ENCODE measurements around the gene WSCD2.

The WSCD2 gene

DNA sequence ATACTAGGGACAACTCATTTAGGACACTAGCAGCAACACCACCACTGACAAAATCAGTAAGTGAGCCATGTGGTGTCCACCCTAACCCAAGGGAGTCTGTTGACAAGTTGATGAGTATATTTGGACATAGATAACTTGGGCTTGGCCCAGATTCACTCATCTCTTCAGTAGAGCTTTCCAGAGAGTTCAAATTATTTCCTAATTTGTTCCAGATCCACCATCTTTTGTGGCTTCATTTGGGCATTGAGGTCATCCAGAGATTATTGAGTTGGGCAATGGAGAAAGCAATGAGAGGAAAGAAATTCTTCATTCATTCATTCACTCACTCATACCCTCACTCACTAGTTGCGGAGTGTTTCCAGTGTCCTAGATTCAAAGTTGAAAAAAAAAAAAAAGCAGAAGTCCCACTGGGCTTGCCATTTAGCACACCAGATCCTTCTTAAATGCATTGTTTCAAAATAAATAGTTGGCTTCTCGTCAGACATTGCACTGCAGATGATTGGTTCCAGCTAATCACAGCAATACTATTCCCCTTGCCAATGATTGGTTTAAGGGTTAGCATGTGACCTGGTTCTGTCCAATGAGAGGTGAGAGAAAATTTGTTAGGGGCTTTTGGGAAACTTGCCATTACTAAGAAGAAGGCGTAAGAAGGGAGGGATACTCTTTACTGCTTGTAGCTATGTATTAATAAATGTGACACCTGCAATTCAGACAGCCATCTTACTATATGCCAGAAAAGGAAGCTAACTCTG lies 31.8 kb upstream of the WSCD2 start:
- no peaks in the 10 kb centered on the region for H3K9me3 ChIP-seq (ENCODE audit: control insufficient read depth, low read length)
- H3K4me3 ChIP-seq (ENCODE audit: extremely low read depth, insufficient read depth, low read length, poor library complexity, severe bottlenecking), result no peak overlapping the region
- no peaks in the 10 kb centered on the region for H3K4me1 ChIP-seq (ENCODE audit: control insufficient read depth, insufficient read depth, low read length, poor library complexity, severe bottlenecking)
- H3K36me3 ChIP-seq (ENCODE audit: control insufficient read depth, insufficient read depth, low read length), result no peaks in the 10 kb centered on the region
- no peak overlapping the region for H3K27ac ChIP-seq (ENCODE audit: low read depth, low read length, severe bottlenecking)
- 92 to 100% methylated on average over 1 to 2 of the region's 3 CpGs for WGBS, 2 experiments (ENCODE audit: insufficient coverage in 2 of 2)

GRCh38 chr12:108098374-108098773 lies 30.7 kb upstream of the WSCD2 start:
- H3K9me3 ChIP-seq (ENCODE audit: control insufficient read depth, low read length), result no peaks in the 10 kb centered on the region
- no peaks in the 10 kb centered on the region for H3K36me3 ChIP-seq (ENCODE audit: control insufficient read depth, insufficient read depth, low read length)
- no peaks in the 10 kb centered on the region for H3K4me1 ChIP-seq (ENCODE audit: control insufficient read depth, insufficient read depth, low read length, poor library complexity, severe bottlenecking)
- no peak overlapping the region for H3K27ac ChIP-seq (ENCODE audit: low read depth, low read length, severe bottlenecking)
- no peak overlapping the region for H3K4me3 ChIP-seq (ENCODE audit: extremely low read depth, insufficient read depth, low read length, poor library complexity, severe bottlenecking)
- 85 to 94% methylated on average over 7 to 8 of the region's 8 CpGs for WGBS, 2 experiments (ENCODE audit: insufficient coverage in 2 of 2)

GRCh38 chr12:108099073-108099472 lies 30.0 kb upstream of the WSCD2 start:
- Histone ChIP-seq H3K36me3 (ENCODE audit: control insufficient read depth, insufficient read depth, low read length) (no peaks in the 10 kb centered on the region), H3K4me3 (ENCODE audit: extremely low read depth, insufficient read depth, low read length, poor library complexity, severe bottlenecking) (no peak overlapping the region), H3K4me1 (ENCODE audit: control insufficient read depth, insufficient read depth, low read length, poor library complexity, severe bottlenecking) (no peaks in the 10 kb centered on the region), H3K9me3 (ENCODE audit: control insufficient read depth, low read length) (no peaks in the 10 kb centered on the region), H3K27ac (ENCODE audit: low read depth, low read length, severe bottlenecking) (no peak overlapping the region)
- 83% methylated on average over 2 of the region's 3 CpGs; no CpG with 5 or more reads in 1 of the 2 experiments for WGBS, 2 experiments (ENCODE audit: insufficient coverage in 2 of 2)

DNA sequence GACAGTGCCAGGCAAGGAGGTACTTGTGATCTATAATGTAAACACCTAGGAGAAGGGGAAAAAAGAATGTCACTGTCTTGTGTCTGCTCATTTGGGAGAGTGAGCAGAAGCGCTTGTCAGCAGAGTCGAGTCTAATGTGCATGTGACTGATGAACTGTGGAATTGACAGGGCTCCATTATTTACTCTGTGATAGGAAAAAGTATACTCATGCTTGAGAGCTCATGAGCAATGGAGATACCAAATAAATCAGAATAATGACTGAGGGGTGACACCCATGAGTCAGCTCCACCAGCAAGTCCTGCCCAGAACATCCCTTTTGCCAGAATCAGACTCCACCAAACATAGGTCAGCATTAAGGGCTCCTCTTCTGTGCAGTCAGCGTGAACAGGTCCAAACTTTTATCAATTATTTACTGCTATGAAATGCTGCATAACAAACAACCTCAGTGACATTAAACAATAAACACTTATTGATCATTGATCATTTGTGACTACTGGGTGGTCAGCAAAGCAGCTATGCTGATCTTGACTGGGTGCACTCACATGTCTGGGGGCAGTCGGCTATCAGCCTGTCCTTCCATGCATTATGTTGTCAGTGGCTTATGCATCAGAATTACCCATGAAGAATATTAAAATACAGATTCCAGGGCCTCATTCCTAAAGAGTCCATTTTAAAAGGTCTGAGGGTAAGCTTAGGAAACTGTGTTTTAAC lies 29.2 kb upstream of the WSCD2 start:
- H3K9me3 ChIP-seq (ENCODE audit: control insufficient read depth, low read length), result no peaks in the 10 kb centered on the region
- WGBS, 2 experiments (ENCODE audit: insufficient coverage in 2 of 2), result 96 to 100% methylated on average over 3 of the region's 4 CpGs

DNA sequence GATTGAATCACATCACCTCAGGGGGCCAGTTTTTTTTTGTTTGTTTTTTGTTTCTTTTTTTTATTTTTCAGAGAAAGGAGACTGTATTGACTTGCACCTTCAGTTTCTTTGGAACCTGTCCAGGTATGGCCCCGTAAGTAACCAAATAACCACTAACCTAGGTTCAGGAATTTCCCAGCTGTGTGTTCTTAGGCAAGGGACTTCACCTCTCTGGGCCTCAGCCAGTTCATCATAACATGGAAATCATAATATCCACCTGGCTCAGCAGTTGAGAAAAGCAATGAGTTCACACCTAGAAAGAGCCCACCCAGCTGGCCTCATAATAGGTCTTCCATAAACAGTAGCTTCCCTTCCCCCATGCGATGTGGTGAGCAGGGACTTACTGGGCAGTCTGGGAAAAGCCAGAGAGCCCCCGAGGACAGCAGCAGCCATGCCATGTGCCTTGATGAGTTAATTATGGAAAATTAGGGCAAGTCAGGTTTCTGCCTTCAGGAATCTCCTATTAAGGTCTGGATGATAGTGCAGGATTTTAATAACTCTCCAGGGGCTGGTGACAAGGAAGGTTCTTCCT lies 27.4 kb upstream of the WSCD2 start:
- Histone ChIP-seq H3K27ac (ENCODE audit: low read depth, low read length, severe bottlenecking) (peak overlapping the region; percentile 50), H3K4me1 (ENCODE audit: control insufficient read depth, insufficient read depth, low read length, poor library complexity, severe bottlenecking) (no peaks in the 10 kb centered on the region), H3K36me3 (ENCODE audit: control insufficient read depth, insufficient read depth, low read length) (no peaks in the 10 kb centered on the region), H3K9me3 (ENCODE audit: control insufficient read depth, low read length) (no peaks in the 10 kb centered on the region), H3K4me3 (ENCODE audit: extremely low read depth, insufficient read depth, low read length, poor library complexity, severe bottlenecking) (no peak overlapping the region)
- WGBS, 2 experiments (ENCODE audit: insufficient coverage in 2 of 2), result 90 to 100% methylated on average over 1 to 3 of the region's 3 CpGs

More for the DNA sequence above, 29.2 kb upstream of the WSCD2 start:
- Histone ChIP-seq H3K4me1 (ENCODE audit: control insufficient read depth, insufficient read depth, low read length, poor library complexity, severe bottlenecking) (no peaks in the 10 kb centered on the region), H3K36me3 (ENCODE audit: control insufficient read depth, insufficient read depth, low read length) (no peaks in the 10 kb centered on the region), H3K4me3 (ENCODE audit: extremely low read depth, insufficient read depth, low read length, poor library complexity, severe bottlenecking) (no peak overlapping the region), H3K27ac (ENCODE audit: low read depth, low read length, severe bottlenecking) (no peak overlapping the region)

DNA sequence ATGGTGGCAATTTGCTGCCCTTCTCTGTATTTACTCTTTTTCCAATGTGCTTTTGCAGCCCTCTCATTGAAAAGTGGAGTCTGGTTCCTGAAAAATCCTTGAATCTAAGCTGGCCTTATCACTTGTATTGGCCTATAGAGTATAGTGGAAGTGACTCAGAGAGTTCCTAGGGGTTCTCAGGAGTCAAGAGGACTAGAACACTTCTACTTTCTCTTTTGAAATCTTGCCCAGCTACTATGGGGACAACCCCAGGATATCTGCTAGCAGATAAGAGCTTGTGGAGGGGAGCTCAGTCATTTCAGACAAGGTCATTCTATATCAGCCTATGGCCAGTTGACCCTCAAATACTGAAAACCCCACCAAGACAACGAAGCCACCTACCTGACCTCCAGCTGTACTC lies 26.7 kb upstream of the WSCD2 start:
- Histone ChIP-seq H3K4me3 (ENCODE audit: extremely low read depth, insufficient read depth, low read length, poor library complexity, severe bottlenecking) (no peak overlapping the region), H3K4me1 (ENCODE audit: control insufficient read depth, insufficient read depth, low read length, poor library complexity, severe bottlenecking) (no peaks in the 10 kb centered on the region), H3K27ac (ENCODE audit: low read depth, low read length, severe bottlenecking) (peak overlapping the region; percentile 50), H3K36me3 (ENCODE audit: control insufficient read depth, insufficient read depth, low read length) (no peaks in the 10 kb centered on the region), H3K9me3 (ENCODE audit: control insufficient read depth, low read length) (no peaks in the 10 kb centered on the region)
- WGBS, 2 experiments (ENCODE audit: insufficient coverage in 2 of 2), result no CpG with 5 or more reads among the region's 1 CpG

GRCh38 chr12:108103087-108103486 lies 26.0 kb upstream of the WSCD2 start:
- H3K9me3 ChIP-seq (ENCODE audit: control insufficient read depth, low read length), result no peaks in the 10 kb centered on the region
- H3K4me3 ChIP-seq (ENCODE audit: extremely low read depth, insufficient read depth, low read length, poor library complexity, severe bottlenecking), result no peak overlapping the region

GRCh38 chr12:108103517-108103916 lies 25.6 kb upstream of the WSCD2 start:
- WGBS, 2 experiments (ENCODE audit: insufficient coverage in 2 of 2), result 88 to 100% methylated on average over 2 of the region's 3 CpGs
- H3K4me1 ChIP-seq (ENCODE audit: control insufficient read depth, insufficient read depth, low read length, poor library complexity, severe bottlenecking), result no peaks in the 10 kb centered on the region
- no peaks in the 10 kb centered on the region for H3K9me3 ChIP-seq (ENCODE audit: control insufficient read depth, low read length)
- H3K4me3 ChIP-seq (ENCODE audit: extremely low read depth, insufficient read depth, low read length, poor library complexity, severe bottlenecking), result no peak overlapping the region
- no peaks in the 10 kb centered on the region for H3K36me3 ChIP-seq (ENCODE audit: control insufficient read depth, insufficient read depth, low read length)
- no peak overlapping the region for H3K27ac ChIP-seq (ENCODE audit: low read depth, low read length, severe bottlenecking)

More at GRCh38 chr12:108103087-108103486, 26.0 kb upstream of the WSCD2 start:
- Histone ChIP-seq H3K27ac (ENCODE audit: low read depth, low read length, severe bottlenecking) (no peak overlapping the region), H3K36me3 (ENCODE audit: control insufficient read depth, insufficient read depth, low read length) (no peaks in the 10 kb centered on the region), H3K4me1 (ENCODE audit: control insufficient read depth, insufficient read depth, low read length, poor library complexity, severe bottlenecking) (no peaks in the 10 kb centered on the region)

GRCh38 chr12:108104657-108105056 lies 24.4 kb upstream of the WSCD2 start:
- Histone ChIP-seq H3K4me3 (ENCODE audit: extremely low read depth, insufficient read depth, low read length, poor library complexity, severe bottlenecking) (no peak overlapping the region), H3K27ac (ENCODE audit: low read depth, low read length, severe bottlenecking) (no peak overlapping the region), H3K36me3 (ENCODE audit: control insufficient read depth, insufficient read depth, low read length) (no peaks in the 10 kb centered on the region), H3K9me3 (ENCODE audit: control insufficient read depth, low read length) (no peaks in the 10 kb centered on the region), H3K4me1 (ENCODE audit: control insufficient read depth, insufficient read depth, low read length, poor library complexity, severe bottlenecking) (no peaks in the 10 kb centered on the region)
- 71% methylated on average over 1 of the region's 1 CpG; no CpG with 5 or more reads in 1 of the 2 experiments for WGBS, 2 experiments (ENCODE audit: insufficient coverage in 2 of 2)

GRCh38 chr12:108106599-108106998 lies 22.5 kb upstream of the WSCD2 start:
- no peak overlapping the region for H3K4me3 ChIP-seq (ENCODE audit: extremely low read depth, insufficient read depth, low read length, poor library complexity, severe bottlenecking)
- 100% methylated on average over 1 of the region's 1 CpG; no CpG with 5 or more reads in 1 of the 2 experiments for WGBS, 2 experiments (ENCODE audit: insufficient coverage in 2 of 2)
- no peaks in the 10 kb centered on the region for H3K36me3 ChIP-seq (ENCODE audit: control insufficient read depth, insufficient read depth, low read length)
- no peaks in the 10 kb centered on the region for H3K9me3 ChIP-seq (ENCODE audit: control insufficient read depth, low read length)
- H3K4me1 ChIP-seq (ENCODE audit: control insufficient read depth, insufficient read depth, low read length, poor library complexity, severe bottlenecking), result no peaks in the 10 kb centered on the region
- H3K27ac ChIP-seq (ENCODE audit: low read depth, low read length, severe bottlenecking), result no peak overlapping the region

GRCh38 chr12:108107293-108107692 lies 21.8 kb upstream of the WSCD2 start:
- H3K27ac ChIP-seq (ENCODE audit: low read depth, low read length, severe bottlenecking), result no peak overlapping the region
- no peak overlapping the region for H3K4me3 ChIP-seq (ENCODE audit: extremely low read depth, insufficient read depth, low read length, poor library complexity, severe bottlenecking)
- no peaks in the 10 kb centered on the region for H3K36me3 ChIP-seq (ENCODE audit: control insufficient read depth, insufficient read depth, low read length)
- WGBS, 2 experiments (ENCODE audit: insufficient coverage in 2 of 2), result 92 to 95% methylated on average over 3 to 4 of the region's 4 CpGs
- H3K9me3 ChIP-seq (ENCODE audit: control insufficient read depth, low read length), result no peaks in the 10 kb centered on the region
- H3K4me1 ChIP-seq (ENCODE audit: control insufficient read depth, insufficient read depth, low read length, poor library complexity, severe bottlenecking), result peaks cover under 1% of the 10 kb centered on the region
